Hematopoietic multipotent progenitor cell (in vitro differentiated cells): ENCODE results near the gene PARM1. TPM values are rescaled to one million over a fixed set of nuclear protein-coding genes. Genes with fewer than 3 reads are reported as not detected.

ENCODE experiments used
- DNase-seq, 3 donors: peaks; one replicate each; pipeline ENCODE4 v3.0.0-alpha.2; 2011 to 2015; ENCODE audit warnings: low read depth in 2 of 3, low spot score in 2 of 3
- total RNA-seq: library from RNA; depleted of rRNA; stranded (reverse); fragments of >200 nt; gene quantifications from one replicate; pipeline ENCODE4 v1.2.3, GENCODE V29; 2012

The PARM1 gene
- total RNA-seq, 1 donor, result under 0.01 TPM

GRCh38 chr4:74941123-74941522, 8.2 kb downstream of the PARM1 start:
- no peak for DNase-seq

- DNase-seq, result no peak
These were observed 9.5 kb downstream of the PARM1 start for GRCh38 chr4:74942251-74942917.

DNA sequence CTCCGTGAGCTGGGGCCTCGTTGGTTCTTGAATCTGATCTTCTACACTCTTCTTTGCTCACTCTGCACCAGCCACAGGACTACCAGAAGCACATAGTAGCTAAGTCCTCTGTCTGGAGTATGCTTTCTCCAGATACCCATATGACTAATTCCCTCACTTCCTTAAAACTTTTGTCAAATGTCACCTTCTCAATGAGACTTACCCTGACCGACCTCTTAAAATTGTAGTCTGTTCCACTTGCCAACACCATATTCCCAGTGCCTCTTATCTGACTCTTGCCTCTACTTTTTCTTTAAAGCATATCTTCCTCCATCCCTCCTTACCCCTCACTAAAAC, 10.0 kb downstream of the PARM1 start:
- DNase-seq, result no peak

- no peak for DNase-seq
These were observed 11.5 kb downstream of the PARM1 start for GRCh38 chr4:74944354-74944793.

- no peak for DNase-seq
These were observed 13.3 kb downstream of the PARM1 start for GRCh38 chr4:74946196-74946595.

DNA sequence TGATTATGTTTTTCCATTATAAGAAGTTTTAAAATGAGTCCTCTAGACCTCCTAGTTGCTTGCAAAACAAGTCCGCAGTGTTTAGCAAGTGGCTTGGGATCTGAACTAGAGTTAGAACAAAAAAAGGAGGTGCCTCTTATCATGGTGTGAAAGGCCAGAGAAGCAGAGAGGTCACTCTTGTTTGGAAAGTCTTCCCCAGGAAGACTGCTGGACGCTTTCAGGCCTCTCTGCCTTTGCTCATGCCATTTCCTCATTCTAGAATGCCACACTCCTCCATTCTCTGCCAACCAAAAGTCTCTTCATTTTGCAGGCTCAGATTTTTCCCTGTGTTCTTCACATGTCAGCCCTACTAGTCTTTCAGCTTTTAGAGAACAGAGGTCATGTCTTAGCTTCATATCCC, 14.9 kb downstream of the PARM1 start:
- DNase-seq, result no peak

GRCh38 chr4:74948236-74948635, 15.3 kb downstream of the PARM1 start:
- no peak for DNase-seq

DNA sequence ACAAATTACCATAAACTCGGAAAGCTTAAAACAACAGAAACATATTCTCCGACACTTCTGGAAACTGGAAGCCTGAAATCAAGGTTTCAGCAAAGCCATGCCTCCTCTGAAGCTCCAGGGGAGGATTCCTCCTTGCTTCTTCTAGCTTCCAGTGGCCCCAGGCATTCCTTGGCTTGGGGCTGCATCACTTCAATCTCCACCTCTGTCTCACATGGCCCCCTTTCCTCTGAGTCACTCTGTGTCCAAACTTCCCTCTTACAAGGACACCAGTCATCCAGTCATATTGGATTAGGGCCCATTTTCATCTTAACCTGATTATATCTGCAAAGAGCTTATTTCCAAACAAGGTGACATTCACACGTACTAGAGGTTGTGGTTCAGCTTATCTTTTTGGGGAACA, 17.3 kb downstream of the PARM1 start:
- DNase-seq, result no peak

GRCh38 chr4:74950882-74951281, 18.0 kb downstream of the PARM1 start:
- DNase-seq, result no peak

DNA sequence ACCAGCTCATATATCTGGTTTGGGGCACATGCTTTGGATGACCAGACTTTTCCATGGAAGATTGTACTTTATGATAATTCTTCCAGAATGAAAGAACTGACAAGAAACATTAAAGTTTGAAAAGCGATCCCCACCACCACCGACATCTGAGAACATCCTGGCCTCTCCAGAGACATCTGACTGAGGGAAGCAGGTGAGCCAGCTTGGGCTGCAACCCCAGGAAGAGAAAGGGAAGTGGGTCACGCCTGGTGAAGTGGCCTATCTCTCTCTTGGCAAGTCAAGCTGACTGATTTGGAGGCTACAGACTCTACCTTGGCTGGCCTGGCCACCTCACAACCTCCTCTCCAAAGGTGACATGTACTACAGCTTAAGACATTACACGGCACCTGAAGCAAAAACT, 20.7 kb downstream of the PARM1 start:
- no peak for DNase-seq

GRCh38 chr4:74958881-74959280, 26.0 kb downstream of the PARM1 start:
- no peak for DNase-seq

GRCh38 chr4:74961230-74961629, 28.3 kb downstream of the PARM1 start:
- DNase-seq, result no peak

- DNase-seq, result no peak
These were observed 29.7 kb downstream of the PARM1 start for GRCh38 chr4:74962584-74962983.

GRCh38 chr4:74964311-74964710, 31.4 kb downstream of the PARM1 start:
- no peak for DNase-seq

- no peak for DNase-seq
These were observed 34.4 kb downstream of the PARM1 start for GRCh38 chr4:74967324-74967723.

DNA sequence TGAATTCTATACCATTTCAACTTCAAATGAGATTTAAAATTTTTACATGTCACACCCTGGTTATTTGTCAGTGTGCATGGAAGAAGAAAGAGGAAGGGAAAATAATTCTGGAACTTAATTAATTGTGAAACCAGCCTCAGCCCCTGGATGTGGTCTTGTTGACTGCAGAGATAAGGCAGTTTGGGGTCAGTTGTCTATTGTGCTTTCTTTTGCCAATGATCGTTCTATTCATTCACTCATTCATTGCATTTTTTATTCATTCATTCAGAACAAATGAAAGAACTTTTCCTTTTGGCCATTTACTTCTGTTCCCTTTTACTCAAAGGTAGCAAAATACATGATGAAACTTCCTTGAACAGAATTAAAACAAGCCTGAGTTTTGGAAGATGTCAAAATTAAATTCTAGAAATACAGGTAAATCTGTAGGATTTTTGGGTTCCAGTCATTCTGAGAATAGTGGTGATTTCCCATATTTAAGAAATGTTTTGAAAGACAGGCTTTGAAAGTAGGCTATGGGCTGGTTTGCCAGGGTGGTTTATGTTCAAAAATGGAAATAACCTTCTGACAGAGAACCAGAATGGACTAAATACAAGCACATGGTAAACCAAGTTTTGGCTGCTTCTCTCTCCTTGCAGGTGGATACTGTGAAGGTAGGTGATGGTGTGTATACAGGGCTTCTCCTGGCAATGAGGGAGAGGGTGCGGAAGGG, 35.7 kb downstream of the PARM1 start:
- DNase-seq, result no peak

DNA sequence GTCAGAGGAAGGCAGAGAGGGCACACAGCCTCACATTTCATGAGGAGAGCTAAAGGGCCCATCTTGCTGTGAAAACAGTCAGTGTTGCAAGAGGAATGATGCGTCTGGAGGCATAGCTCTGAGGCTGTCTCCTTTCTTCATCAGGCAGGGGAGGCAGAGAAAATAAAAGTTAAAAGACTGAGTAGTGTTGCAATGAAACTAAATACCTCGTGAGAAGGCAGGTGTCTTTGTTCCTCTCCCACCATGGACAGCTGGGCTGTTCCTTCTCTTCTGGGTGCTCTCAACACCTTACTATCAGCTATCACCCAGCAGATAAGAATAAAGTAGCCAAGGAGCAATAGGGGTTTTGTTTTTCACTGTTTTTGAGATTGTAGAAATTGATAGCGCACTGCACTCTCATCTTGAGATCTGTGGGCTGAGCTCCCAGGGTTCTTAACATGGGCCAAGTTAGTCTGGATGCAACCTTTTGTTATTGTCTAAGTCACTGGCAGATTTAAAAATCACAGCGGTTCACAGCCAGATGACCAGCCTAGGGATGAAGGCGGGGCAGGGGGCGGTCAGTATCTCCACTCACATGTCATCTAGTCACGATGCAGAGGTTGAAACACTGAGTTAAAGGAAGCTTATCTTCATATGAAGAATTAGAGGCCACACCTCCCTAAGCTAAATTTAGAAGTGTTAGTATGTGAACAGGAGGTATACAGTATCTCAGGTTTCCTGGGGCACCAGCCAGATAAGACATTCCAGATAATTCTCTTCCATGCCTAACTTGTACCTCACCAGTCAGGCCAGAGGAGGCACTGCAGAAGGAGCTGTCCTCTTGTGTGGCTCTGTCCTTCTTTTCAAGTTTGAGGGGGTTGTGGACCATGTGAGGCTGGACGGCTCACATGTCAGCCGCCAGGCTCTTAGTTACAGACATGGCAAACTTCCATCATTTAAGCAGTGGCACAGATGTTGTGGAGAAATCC, 36.9 kb downstream of the PARM1 start:
- no peak for DNase-seq

- no peak for DNase-seq
These were observed 37.7 kb downstream of the PARM1 start for GRCh38 chr4:74970577-74970976.

DNA sequence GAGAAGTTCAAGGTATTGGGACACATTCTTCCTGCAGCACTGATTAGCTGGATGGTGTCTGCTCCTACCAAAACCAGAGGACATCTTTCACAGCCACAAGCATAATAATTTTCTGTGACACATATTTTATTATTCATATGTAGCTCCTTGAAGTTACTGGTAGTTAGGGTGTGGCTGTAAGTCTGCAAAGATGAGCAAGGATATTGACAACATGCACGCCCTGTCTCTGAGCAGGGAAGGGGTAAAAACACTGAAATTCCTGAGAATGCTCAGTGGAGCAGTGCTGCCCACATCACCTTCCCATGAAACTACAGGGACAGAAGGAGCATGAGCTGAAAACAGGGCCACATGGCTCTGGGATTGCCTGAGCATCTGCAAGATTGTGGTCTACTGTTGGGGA, 38.9 kb downstream of the PARM1 start:
- no peak for DNase-seq

GRCh38 chr4:74975082-74975481, 42.2 kb downstream of the PARM1 start:
- DNase-seq, result no peak
